ENCODE data around the gene DGCR6. TPM values are rescaled to one million over a fixed set of nuclear protein-coding genes. Genes with fewer than 3 reads are reported as not detected.
"Not testable (repeated sequence)": the region's sequence is repeated elsewhere in the genome, so short reads cannot be mapped to it uniquely, and the experiment has no call there.

DGCR6 gene
- polyA plus RNA-seq, 4 donors, result 1.4 to 7.3 (median 2.6) TPM

DNA sequence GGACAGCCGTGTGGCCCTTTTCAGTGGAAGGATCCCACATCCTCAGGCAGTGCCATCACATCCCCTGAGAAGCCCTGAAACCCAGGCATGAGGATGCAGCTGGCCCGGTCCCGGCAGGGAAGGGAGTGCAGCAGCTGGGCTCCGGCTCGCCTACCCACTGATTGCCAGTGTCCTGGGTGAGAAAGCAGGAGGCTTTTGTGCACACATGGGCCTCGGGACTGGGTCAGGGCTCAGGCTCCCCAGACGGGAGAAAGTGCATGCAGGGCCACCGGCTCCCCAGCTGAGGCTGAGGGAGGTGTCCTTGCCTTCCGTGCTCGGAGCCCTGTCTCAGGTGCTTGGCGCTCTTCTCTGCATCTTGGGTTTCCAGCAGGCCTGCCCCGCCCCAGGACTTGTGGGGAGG, 53.6 kb downstream of the DGCR6 start:
- FAIRE-seq; H3K4me1 ChIP-seq (ENCODE audit: control insufficient read depth in 3 of 3, insufficient read depth in 2 of 3, low read depth in 1 of 3, low read length in 2 of 3); H3K36me3 ChIP-seq (ENCODE audit: control insufficient read depth in 3 of 3, insufficient read depth in 2 of 3, low read depth in 1 of 3, low read length in 3 of 3); DNase-seq; H3K27ac ChIP-seq (ENCODE audit: low read depth in 1 of 3, low read length in 2 of 3); H3K27me3 ChIP-seq (ENCODE audit: control insufficient read depth in 3 of 3, insufficient read depth in 3 of 3, low read length in 3 of 3); H3K9me3 ChIP-seq (ENCODE audit: control insufficient read depth in 2 of 2, insufficient read depth in 1 of 2, low read depth in 1 of 2, low read length in 1 of 2); H3K4me3 ChIP-seq (ENCODE audit: low read depth in 1 of 3, low read length in 3 of 3): not testable (repeated sequence)
- 58 to 77% (median 64%) methylated on average over 10 to 12 of the region's 12 CpGs for WGBS, 3 donors

DNA sequence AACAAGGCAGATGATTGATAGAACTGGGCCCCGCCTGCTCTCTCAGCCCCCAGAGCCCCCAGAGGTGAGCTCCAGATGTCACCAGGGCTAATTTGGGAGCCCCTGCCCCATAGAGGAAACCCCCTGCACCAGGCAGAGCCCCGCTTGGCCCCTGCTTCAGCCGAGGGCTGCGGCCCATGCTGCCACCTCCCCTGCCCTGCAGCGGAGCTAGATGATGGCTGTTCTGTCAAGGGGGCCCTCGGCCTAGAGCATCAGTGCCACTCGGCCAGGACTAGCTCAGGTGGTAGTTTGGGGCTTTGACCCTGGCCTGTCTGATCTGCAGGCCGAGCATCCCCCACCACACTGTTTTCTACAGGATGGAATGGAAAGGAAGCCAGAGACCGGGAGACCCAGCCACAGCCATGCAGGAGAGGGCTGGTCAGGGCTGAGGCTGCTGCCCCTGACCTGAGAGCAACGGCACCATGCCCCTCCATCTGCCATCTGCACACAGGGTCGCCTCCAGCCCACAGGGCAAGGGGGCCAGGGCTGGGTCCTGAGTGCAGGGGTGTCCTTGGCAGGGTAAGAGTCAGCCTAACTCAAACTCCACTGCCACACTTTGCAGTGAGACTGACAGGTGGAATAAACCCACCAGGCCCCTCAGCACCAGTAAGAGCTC, 54.2 kb downstream of the DGCR6 start:
- H3K36me3 ChIP-seq (ENCODE audit: control insufficient read depth in 3 of 3, insufficient read depth in 2 of 3, low read depth in 1 of 3, low read length in 3 of 3); H3K27me3 ChIP-seq (ENCODE audit: control insufficient read depth in 3 of 3, insufficient read depth in 3 of 3, low read length in 3 of 3); FAIRE-seq; H3K4me1 ChIP-seq (ENCODE audit: control insufficient read depth in 3 of 3, insufficient read depth in 2 of 3, low read depth in 1 of 3, low read length in 2 of 3); H3K27ac ChIP-seq (ENCODE audit: low read depth in 1 of 3, low read length in 2 of 3); H3K4me3 ChIP-seq (ENCODE audit: low read depth in 1 of 3, low read length in 3 of 3); H3K9me3 ChIP-seq (ENCODE audit: control insufficient read depth in 2 of 2, insufficient read depth in 1 of 2, low read depth in 1 of 2, low read length in 1 of 2); DNase-seq: not testable (repeated sequence)
- 71 to 87% (median 79%) methylated on average over 8 to 10 of the region's 11 CpGs for WGBS, 3 donors

DNA sequence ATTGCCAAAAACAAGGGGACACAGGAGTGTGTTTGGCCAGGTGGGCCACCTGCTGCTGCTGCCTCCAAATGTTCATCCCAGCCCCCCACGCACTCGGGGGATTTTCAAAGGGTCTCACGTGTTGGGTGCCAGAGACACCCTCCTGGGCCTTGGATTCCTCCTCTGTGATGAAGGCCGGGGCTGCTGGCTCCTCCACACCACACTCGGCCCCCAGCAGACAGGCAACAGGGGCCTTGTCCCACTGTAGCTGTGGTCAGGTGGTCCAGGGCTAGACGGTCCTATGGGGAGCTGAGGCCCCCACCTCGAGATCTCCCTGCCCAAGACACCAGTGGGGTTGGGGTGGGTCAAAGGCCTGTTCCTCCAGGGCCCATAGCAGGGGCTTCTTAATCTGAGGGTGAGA, 55.1 kb downstream of the DGCR6 start:
- H3K4me1 ChIP-seq (ENCODE audit: control insufficient read depth in 3 of 3, insufficient read depth in 2 of 3, low read depth in 1 of 3, low read length in 2 of 3); H3K27me3 ChIP-seq (ENCODE audit: control insufficient read depth in 3 of 3, insufficient read depth in 3 of 3, low read length in 3 of 3); H3K27ac ChIP-seq (ENCODE audit: low read depth in 1 of 3, low read length in 2 of 3); H3K36me3 ChIP-seq (ENCODE audit: control insufficient read depth in 3 of 3, insufficient read depth in 2 of 3, low read depth in 1 of 3, low read length in 3 of 3); H3K4me3 ChIP-seq (ENCODE audit: low read depth in 1 of 3, low read length in 3 of 3); FAIRE-seq; H3K9me3 ChIP-seq (ENCODE audit: control insufficient read depth in 2 of 2, insufficient read depth in 1 of 2, low read depth in 1 of 2, low read length in 1 of 2); DNase-seq: not testable (repeated sequence)
- 60 to 68% (median 66%) methylated on average over 7 of the region's 7 CpGs for WGBS, 3 donors

Other genes starting within 250 kb of the DGCR6 start
- gene PRODH, start 30.0 kb downstream of the DGCR6 start, polyA plus RNA-seq, result 100 to 1,000 TPM in 1 of 4 donors, 10 to 100 TPM in 2, 1 to 10 TPM in 1; 8.1 to 241 (median 25.5) TPM
- 10 to 100 TPM; 14.8 to 61.6 (median 34.0) TPM for gene DGCR2, start 216.1 kb downstream of the DGCR6 start, polyA plus RNA-seq
- gene TSSK2, start 225.0 kb downstream of the DGCR6 start, polyA plus RNA-seq, result under 1 TPM in 1 of 4 donors, not detected in 3; 0.04 TPM
- gene ESS2, start 238.3 kb downstream of the DGCR6 start, polyA plus RNA-seq, result 10 to 100 TPM; 11.0 to 13.5 (median 11.4) TPM
- not detected for gene GSC2, start 244.0 kb downstream of the DGCR6 start, polyA plus RNA-seq